Parietal lobe (tissue), 1 donor: Measurements from ENCODE around the gene GLT1D1. TPM values are rescaled to one million over a fixed set of nuclear protein-coding genes. Genes with fewer than 3 reads are reported as not detected.

ENCODE experiments used
- total RNA-seq: library from RNA; depleted of rRNA; stranded (reverse); fragments of >200 nt; gene quantifications from one replicate; pipeline ENCODE4 v1.2.3, GENCODE V29; 2014

Gene GLT1D1
- 8.1 TPM for total RNA-seq

GRCh38 chr12:128852885-128853599, at the start of gene GLT1D1:
Gene GLT1D1, plus strand, starts transcription at chr12:128853478. Its CDS starts 104 bp downstream, at chr12:128853582.

GRCh38 chr12:128823916-128824839, 29.1 kb upstream of the GLT1D1 start, which contains the start of gene SLC15A4:
Gene SLC15A4, minus strand, starts transcription at chr12:128823958. Its CDS starts 15 bp downstream, at chr12:128823943.

Other genes with a start within 250 kb of the GLT1D1 start
- 58.8 TPM for gene SLC15A4, start 29.5 kb upstream of the GLT1D1 start, total RNA-seq